Coronary artery (tissue), 2 donors: ENCODE data around the gene MSRB2.

Experiments
- DNase-seq: peaks from one replicate; pipeline ENCODE4 v3.0.0-alpha.2; 2017; ENCODE audit warnings: low spot score
- H3K27ac ChIP-seq, 2 donors: fragments of 200-600 bp; sonication (generic); one replicate each; pipeline ENCODE4 v1.5.1; 2016 to 2019
- H3K4me3 ChIP-seq: fragments of 200-600 bp; sonication (generic); 2 replicates; pipeline ENCODE4 v1.5.1; 2016; ENCODE audit warnings: mild to moderate bottlenecking, moderate library complexity
- TF ChIP-seq, protein P1 (sequence below): fragments of 200-600 bp; sonication (generic); IDR thresholded peaks from one replicate; pipeline ENCODE4 v1.5.1; 2019; ENCODE audit warnings: antibody characterized with exemption

MSRB2 gene

DNA sequence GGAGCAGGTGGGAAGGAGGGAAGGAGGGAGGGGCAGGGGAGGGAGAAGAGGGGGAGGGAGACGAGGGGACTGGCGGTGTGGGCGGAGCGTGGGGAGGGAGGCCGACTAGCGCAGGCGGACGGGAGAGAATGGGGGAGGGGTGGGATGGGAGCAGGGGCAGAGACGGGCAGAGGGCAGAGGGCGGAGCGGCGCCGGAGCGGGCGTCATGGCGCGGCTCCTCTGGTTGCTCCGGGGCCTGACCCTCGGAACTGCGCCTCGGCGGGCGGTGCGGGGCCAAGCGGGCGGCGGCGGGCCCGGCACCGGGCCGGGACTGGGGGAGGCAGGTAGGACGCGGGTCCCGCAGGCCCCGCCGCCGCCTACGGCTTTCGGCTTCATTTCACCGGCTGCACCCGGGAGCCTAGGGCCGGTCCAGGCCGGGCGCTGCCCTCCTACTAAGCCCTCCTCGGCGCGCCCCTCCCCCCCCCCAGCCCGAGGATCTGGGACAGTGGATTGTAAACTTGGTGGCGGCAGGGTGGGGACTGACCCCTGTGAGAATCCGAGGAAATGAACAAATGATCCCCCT, at the start of gene MSRB2:
Gene MSRB2, plus strand, starts transcription at position 176 of the 562 bp plus-strand sequence. Its CDS starts 30 bp downstream, at position 206.
- peak within 1 kb of the TSS; percentile 90 to 94 for H3K27ac ChIP-seq
- H3K4me3 ChIP-seq: peak within 1 kb of the TSS; percentile 86
- peak; percentile 95 for DNase-seq
- TF ChIP-seq, protein P1, sequence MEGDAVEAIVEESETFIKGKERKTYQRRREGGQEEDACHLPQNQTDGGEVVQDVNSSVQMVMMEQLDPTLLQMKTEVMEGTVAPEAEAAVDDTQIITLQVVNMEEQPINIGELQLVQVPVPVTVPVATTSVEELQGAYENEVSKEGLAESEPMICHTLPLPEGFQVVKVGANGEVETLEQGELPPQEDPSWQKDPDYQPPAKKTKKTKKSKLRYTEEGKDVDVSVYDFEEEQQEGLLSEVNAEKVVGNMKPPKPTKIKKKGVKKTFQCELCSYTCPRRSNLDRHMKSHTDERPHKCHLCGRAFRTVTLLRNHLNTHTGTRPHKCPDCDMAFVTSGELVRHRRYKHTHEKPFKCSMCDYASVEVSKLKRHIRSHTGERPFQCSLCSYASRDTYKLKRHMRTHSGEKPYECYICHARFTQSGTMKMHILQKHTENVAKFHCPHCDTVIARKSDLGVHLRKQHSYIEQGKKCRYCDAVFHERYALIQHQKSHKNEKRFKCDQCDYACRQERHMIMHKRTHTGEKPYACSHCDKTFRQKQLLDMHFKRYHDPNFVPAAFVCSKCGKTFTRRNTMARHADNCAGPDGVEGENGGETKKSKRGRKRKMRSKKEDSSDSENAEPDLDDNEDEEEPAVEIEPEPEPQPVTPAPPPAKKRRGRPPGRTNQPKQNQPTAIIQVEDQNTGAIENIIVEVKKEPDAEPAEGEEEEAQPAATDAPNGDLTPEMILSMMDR: no peak

DNA sequence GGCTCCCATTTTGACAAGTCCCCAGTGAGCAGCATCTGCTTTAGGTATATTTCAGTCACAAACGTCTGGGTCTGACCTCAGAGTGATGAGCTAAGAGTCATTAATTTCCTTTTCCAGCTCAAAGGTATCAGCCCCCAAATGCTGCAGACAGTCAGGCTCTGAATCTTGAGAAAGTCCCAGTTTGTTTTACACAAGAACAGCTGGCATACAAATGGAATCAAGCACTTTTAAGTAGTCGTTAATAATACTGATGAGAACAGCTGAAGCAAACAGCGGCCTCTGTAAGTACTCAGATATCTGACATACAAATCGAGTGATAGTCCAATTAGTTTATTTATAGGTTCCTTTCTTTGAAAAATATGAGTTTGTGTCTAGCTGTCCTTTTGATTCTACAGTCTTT, 49.4 kb upstream of the MSRB2 start:
- no peak overlapping the region for H3K27ac ChIP-seq
- TF ChIP-seq, protein P1: no peak
- DNase-seq: no peak
- no peak overlapping the region for H3K4me3 ChIP-seq

DNA sequence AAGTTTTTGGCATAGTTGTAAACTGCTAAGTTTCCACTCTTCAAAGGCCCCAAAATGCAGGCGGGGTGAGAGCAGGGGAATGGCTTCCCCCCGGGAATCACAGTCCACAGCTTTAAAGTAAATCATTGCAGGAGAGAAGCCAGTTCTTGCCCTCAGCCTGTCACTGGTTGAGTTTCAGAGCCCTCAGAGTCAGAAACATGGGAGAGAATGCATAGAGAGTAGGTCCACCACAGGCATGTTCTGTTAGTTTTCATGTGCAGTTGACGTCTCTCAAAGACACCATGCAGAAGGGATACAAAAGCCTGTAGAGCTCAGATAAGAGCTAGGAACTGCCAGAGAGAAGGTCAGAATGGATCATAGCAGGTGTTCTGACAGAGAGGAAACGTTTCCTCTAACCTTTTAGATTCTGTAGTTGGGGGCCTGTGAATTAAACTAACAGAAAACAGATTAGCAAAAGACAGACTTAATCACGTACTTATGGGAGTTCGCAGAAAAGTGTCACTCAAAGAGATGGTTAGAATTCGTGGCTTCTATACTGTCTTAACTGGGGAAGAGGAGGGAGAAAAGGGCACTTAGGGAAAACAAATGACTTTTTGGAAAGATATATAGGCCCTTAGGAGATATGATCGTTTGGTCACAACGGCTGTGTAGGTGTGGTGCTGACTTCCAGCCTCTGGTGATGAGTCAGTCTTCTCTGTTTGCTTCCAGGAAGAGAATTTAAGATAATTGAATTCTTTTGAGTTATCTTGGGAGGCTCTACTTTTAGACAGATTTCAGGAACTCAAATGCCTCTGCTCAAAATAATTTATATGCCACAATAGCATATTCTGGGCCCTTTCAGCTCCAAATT, 48.0 kb upstream of the MSRB2 start:
- no peak overlapping the region for H3K4me3 ChIP-seq
- H3K27ac ChIP-seq: no peak overlapping the region
- no peak for DNase-seq
- TF ChIP-seq, protein P1: no peak

DNA sequence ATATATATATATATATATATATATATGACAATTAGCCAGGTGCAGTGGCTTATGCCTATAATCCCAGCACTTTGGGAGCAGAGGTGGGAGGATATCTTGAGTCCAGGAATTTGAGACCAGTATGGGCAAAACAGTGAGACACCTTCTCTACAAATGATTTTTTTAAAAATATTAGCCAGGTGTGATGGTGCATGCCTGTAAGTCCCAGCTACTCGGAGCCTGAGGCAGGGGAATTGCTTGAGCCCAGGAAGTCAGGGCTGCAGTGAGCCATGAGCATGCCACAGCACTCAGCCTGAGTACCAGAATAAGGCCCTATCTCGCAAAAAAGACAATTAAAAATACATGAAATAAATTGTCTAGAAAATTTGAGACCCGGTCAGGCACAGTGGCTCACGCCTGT, 47.2 kb upstream of the MSRB2 start:
- Histone ChIP-seq H3K27ac (no peak overlapping the region), H3K4me3 (no peak overlapping the region)
- TF ChIP-seq, protein P1: no peak
- no peak for DNase-seq

DNA sequence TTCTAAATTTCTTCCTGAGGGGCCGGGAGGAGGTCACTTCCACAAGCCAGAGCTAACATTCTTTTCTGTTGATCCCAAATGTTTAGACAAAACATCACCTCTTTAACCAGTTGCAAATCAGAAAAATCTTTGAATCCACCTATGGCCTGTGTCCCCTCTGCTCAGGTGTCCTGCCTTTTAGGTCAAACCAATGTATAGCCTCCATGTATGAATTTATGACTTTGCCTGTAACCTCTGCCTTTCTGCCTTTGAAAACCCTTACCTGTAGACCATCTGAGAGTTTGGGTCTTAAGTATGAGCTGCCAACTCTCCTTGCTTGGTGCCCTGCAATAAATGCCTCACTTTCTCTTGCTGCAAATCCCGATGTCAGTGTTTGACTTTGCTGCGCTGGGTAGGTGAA, 44.1 kb upstream of the MSRB2 start:
- no peak for DNase-seq
- no peak overlapping the region for H3K27ac ChIP-seq
- no peak overlapping the region for H3K4me3 ChIP-seq
- TF ChIP-seq, protein P1: no peak

DNA sequence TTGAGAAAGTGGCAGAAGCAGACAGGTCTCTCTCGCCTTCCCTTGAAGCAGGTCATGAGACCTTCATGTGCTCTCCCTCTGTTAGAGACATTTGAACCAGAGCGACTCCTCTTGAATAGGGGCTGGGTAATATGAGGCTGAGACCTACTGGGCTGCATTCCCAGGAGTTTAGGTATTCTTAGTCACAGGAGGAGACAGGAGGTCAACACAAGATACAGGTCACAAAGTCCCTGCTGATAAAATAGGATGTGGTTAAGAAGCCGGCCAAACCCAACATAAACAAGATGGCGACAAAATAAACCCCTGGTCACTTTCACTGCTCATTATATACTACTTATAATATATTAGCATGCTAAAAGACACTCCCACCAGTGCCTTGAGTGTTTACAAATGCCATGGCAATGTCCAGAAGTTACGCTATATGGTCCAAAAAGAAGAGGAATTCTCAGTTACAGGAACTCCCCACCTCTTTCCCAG, 43.5 kb upstream of the MSRB2 start:
- no peak for DNase-seq
- TF ChIP-seq, protein P1: no peak
- Histone ChIP-seq H3K27ac (no peak overlapping the region), H3K4me3 (no peak overlapping the region)
